ENCODE measurements around the gene COCH. TPM values are rescaled to one million over a fixed set of nuclear protein-coding genes. Genes with fewer than 3 reads are reported as not detected.

The COCH gene
- total RNA-seq, 1 experiment from 2014 or later = 9.4 TPM

DNA sequence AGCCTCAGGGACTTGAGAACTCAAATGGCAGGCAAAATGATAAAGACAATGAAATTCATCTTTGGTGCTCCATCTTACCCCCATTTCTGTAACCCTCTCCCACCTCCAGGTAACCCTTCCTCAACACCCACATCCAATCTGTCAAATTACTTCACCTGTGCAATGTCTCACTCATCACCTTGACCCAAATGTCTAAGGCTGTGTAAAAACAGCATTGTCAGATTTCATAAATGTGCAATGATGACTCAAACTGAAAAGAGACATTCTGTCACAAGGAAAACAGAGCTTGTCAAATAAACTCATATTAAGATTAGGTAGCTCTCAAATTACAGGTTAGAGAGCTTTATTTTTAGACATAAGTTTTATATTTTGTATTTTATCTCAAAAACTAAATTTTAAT, 19.9 kb upstream of the COCH start:
- Mint-ChIP-seq H3K4me1 (no peaks in the 10 kb centered on the region), H3K27me3 (ENCODE audit: low read depth) (no peaks in the 10 kb centered on the region), H3K4me3 (no peak overlapping the region), H3K36me3 (no peaks in the 10 kb centered on the region), H3K27ac (no peak overlapping the region), H3K9me3 (peaks cover 4% of the 10 kb centered on the region)
- TF ChIP-seq JUN (CRISPR knock-in tag; IDR thresholded peaks at IDR 0.05) = no peak
- TF ChIP-seq, protein P1, sequence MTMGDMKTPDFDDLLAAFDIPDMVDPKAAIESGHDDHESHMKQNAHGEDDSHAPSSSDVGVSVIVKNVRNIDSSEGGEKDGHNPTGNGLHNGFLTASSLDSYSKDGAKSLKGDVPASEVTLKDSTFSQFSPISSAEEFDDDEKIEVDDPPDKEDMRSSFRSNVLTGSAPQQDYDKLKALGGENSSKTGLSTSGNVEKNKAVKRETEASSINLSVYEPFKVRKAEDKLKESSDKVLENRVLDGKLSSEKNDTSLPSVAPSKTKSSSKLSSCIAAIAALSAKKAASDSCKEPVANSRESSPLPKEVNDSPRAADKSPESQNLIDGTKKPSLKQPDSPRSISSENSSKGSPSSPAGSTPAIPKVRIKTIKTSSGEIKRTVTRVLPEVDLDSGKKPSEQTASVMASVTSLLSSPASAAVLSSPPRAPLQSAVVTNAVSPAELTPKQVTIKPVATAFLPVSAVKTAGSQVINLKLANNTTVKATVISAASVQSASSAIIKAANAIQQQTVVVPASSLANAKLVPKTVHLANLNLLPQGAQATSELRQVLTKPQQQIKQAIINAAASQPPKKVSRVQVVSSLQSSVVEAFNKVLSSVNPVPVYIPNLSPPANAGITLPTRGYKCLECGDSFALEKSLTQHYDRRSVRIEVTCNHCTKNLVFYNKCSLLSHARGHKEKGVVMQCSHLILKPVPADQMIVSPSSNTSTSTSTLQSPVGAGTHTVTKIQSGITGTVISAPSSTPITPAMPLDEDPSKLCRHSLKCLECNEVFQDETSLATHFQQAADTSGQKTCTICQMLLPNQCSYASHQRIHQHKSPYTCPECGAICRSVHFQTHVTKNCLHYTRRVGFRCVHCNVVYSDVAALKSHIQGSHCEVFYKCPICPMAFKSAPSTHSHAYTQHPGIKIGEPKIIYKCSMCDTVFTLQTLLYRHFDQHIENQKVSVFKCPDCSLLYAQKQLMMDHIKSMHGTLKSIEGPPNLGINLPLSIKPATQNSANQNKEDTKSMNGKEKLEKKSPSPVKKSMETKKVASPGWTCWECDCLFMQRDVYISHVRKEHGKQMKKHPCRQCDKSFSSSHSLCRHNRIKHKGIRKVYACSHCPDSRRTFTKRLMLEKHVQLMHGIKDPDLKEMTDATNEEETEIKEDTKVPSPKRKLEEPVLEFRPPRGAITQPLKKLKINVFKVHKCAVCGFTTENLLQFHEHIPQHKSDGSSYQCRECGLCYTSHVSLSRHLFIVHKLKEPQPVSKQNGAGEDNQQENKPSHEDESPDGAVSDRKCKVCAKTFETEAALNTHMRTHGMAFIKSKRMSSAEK (CRISPR knock-in tag; IDR thresholded peaks at IDR 0.05; ENCODE audit: borderline replicate concordance) = no peak
- TF ChIP-seq, protein P2, sequence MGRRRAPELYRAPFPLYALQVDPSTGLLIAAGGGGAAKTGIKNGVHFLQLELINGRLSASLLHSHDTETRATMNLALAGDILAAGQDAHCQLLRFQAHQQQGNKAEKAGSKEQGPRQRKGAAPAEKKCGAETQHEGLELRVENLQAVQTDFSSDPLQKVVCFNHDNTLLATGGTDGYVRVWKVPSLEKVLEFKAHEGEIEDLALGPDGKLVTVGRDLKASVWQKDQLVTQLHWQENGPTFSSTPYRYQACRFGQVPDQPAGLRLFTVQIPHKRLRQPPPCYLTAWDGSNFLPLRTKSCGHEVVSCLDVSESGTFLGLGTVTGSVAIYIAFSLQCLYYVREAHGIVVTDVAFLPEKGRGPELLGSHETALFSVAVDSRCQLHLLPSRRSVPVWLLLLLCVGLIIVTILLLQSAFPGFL (CRISPR knock-in tag; IDR thresholded peaks at IDR 0.05; ENCODE audit: borderline replicate concordance) = no peak
- TF ChIP-seq GTF2I (CRISPR knock-in tag; conservative IDR thresholded peaks at IDR 0.05) = no peak
- TF ChIP-seq, protein P3, sequence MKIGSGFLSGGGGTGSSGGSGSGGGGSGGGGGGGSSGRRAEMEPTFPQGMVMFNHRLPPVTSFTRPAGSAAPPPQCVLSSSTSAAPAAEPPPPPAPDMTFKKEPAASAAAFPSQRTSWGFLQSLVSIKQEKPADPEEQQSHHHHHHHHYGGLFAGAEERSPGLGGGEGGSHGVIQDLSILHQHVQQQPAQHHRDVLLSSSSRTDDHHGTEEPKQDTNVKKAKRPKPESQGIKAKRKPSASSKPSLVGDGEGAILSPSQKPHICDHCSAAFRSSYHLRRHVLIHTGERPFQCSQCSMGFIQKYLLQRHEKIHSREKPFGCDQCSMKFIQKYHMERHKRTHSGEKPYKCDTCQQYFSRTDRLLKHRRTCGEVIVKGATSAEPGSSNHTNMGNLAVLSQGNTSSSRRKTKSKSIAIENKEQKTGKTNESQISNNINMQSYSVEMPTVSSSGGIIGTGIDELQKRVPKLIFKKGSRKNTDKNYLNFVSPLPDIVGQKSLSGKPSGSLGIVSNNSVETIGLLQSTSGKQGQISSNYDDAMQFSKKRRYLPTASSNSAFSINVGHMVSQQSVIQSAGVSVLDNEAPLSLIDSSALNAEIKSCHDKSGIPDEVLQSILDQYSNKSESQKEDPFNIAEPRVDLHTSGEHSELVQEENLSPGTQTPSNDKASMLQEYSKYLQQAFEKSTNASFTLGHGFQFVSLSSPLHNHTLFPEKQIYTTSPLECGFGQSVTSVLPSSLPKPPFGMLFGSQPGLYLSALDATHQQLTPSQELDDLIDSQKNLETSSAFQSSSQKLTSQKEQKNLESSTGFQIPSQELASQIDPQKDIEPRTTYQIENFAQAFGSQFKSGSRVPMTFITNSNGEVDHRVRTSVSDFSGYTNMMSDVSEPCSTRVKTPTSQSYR (CRISPR knock-in tag; IDR thresholded peaks at IDR 0.05) = no peak
- TF ChIP-seq EMX1 (CRISPR knock-in tag; IDR thresholded peaks at IDR 0.05) = no peak
- TF ChIP-seq ETV6 (CRISPR knock-in tag; IDR thresholded peaks at IDR 0.05) = no peak
- TF ChIP-seq NR2C2 (CRISPR knock-in tag; IDR thresholded peaks at IDR 0.05) = no peak
- no peak for TF ChIP-seq JAZF1 (CRISPR knock-in tag; IDR thresholded peaks at IDR 0.05)
- TF ChIP-seq ZNF138 (CRISPR knock-in tag; conservative IDR thresholded peaks at IDR 0.05) = no peak
- TF ChIP-seq, protein P4, sequence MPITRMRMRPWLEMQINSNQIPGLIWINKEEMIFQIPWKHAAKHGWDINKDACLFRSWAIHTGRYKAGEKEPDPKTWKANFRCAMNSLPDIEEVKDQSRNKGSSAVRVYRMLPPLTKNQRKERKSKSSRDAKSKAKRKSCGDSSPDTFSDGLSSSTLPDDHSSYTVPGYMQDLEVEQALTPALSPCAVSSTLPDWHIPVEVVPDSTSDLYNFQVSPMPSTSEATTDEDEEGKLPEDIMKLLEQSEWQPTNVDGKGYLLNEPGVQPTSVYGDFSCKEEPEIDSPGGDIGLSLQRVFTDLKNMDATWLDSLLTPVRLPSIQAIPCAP (CRISPR knock-in tag; IDR thresholded peaks at IDR 0.05) = no peak
- no peak for TF ChIP-seq TP53 (CRISPR knock-in tag; IDR thresholded peaks at IDR 0.05)
- TF ChIP-seq, protein P5, sequence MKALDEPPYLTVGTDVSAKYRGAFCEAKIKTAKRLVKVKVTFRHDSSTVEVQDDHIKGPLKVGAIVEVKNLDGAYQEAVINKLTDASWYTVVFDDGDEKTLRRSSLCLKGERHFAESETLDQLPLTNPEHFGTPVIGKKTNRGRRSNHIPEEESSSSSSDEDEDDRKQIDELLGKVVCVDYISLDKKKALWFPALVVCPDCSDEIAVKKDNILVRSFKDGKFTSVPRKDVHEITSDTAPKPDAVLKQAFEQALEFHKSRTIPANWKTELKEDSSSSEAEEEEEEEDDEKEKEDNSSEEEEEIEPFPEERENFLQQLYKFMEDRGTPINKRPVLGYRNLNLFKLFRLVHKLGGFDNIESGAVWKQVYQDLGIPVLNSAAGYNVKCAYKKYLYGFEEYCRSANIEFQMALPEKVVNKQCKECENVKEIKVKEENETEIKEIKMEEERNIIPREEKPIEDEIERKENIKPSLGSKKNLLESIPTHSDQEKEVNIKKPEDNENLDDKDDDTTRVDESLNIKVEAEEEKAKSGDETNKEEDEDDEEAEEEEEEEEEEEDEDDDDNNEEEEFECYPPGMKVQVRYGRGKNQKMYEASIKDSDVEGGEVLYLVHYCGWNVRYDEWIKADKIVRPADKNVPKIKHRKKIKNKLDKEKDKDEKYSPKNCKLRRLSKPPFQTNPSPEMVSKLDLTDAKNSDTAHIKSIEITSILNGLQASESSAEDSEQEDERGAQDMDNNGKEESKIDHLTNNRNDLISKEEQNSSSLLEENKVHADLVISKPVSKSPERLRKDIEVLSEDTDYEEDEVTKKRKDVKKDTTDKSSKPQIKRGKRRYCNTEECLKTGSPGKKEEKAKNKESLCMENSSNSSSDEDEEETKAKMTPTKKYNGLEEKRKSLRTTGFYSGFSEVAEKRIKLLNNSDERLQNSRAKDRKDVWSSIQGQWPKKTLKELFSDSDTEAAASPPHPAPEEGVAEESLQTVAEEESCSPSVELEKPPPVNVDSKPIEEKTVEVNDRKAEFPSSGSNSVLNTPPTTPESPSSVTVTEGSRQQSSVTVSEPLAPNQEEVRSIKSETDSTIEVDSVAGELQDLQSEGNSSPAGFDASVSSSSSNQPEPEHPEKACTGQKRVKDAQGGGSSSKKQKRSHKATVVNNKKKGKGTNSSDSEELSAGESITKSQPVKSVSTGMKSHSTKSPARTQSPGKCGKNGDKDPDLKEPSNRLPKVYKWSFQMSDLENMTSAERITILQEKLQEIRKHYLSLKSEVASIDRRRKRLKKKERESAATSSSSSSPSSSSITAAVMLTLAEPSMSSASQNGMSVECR (CRISPR knock-in tag; IDR thresholded peaks at IDR 0.05; ENCODE audit: borderline replicate concordance) = no peak
- POLR2A ChIA-PET = no interaction called here
- CTCF ChIA-PET = no interaction called here
- no peak for DNase-seq (ENCODE audit: low spot score)
- no peak for ATAC-seq

Measured in WTC11 (cell line).